MG63 (cell line): Measurements from ENCODE around the gene IFI27L1. TPM values are rescaled to one million over a fixed set of nuclear protein-coding genes. Genes with fewer than 3 reads are reported as not detected.

Experiments
- DNase-seq: peaks from one replicate; pipeline ENCODE4 v3.0.0-alpha.2; 2020
- H3K27me3 ChIP-seq: fragments of 250-450 bp; sonication (Bioruptor Pico); 2 replicates; pipeline ENCODE4 v1.5.1; 2020; ENCODE audit warnings: mild to moderate bottlenecking, moderate library complexity
- H3K36me3 ChIP-seq: fragments of 250-450 bp; sonication (Bioruptor Pico); 2 replicates; pipeline ENCODE4 v1.5.1; 2020; ENCODE audit warnings: mild to moderate bottlenecking, moderate library complexity
- H3K4me3 ChIP-seq: fragments of 250-450 bp; sonication (Bioruptor Pico); 2 replicates; pipeline ENCODE4 v1.5.1; 2020; ENCODE audit warnings: mild to moderate bottlenecking, moderate library complexity
- H3K9me3 ChIP-seq: fragments of 250-450 bp; sonication (Bioruptor Pico); 2 replicates; pipeline ENCODE4 v1.5.1; 2020; ENCODE audit warnings: mild to moderate bottlenecking, moderate library complexity
- total RNA-seq: library from RNA; depleted of rRNA; stranded (reverse); fragments of >200 nt; shearing (Covaris generic); gene quantifications from 2 replicates; pipeline ENCODE4 v1.2.3, GENCODE V29; 2014; ENCODE audit warnings: low replicate concordance; rRNA removed

IFI27L1 gene
- total RNA-seq, 1 experiment from 2014 or later, result 16.5 TPM

- Histone ChIP-seq H3K27me3 (no peaks in the 10 kb centered on the region), H3K36me3 (no peaks in the 10 kb centered on the region), H3K4me3 (no peak overlapping the region), H3K9me3 (no peaks in the 10 kb centered on the region)
- peak; percentile 25 for DNase-seq
Observed at GRCh38 chr14:94132285-94132887, 51.3 kb downstream of the IFI27L1 start.

- no peak for DNase-seq
- Histone ChIP-seq H3K9me3 (no peaks in the 10 kb centered on the region), H3K27me3 (no peaks in the 10 kb centered on the region), H3K36me3 (no peaks in the 10 kb centered on the region), H3K4me3 (no peak overlapping the region)
Observed at GRCh38 chr14:94135476-94135875, 54.4 kb downstream of the IFI27L1 start.

GRCh38 chr14:94136575-94137331 is 55.6 kb downstream of the IFI27L1 start:
- H3K9me3 ChIP-seq, result no peaks in the 10 kb centered on the region
- peak; percentile 66 for DNase-seq
- no peaks in the 10 kb centered on the region for H3K36me3 ChIP-seq
- no peak overlapping the region for H3K4me3 ChIP-seq
- no peaks in the 10 kb centered on the region for H3K27me3 ChIP-seq

- no peaks in the 10 kb centered on the region for H3K27me3 ChIP-seq
- no peak overlapping the region for H3K4me3 ChIP-seq
- DNase-seq, result no peak
- H3K9me3 ChIP-seq, result no peaks in the 10 kb centered on the region
- H3K36me3 ChIP-seq, result no peaks in the 10 kb centered on the region
Observed at GRCh38 chr14:94138251-94138650, 57.1 kb downstream of the IFI27L1 start.

- no peak for DNase-seq
- Histone ChIP-seq H3K4me3 (no peak overlapping the region), H3K27me3 (no peaks in the 10 kb centered on the region)
Observed at GRCh38 chr14:94139006-94139405, 57.9 kb downstream of the IFI27L1 start.

GRCh38 chr14:94139421-94139820 is 58.3 kb downstream of the IFI27L1 start:
- H3K27me3 ChIP-seq, result no peaks in the 10 kb centered on the region
- H3K9me3 ChIP-seq, result no peaks in the 10 kb centered on the region
- no peak overlapping the region for H3K4me3 ChIP-seq
- no peak for DNase-seq
- H3K36me3 ChIP-seq, result no peaks in the 10 kb centered on the region

More at GRCh38 chr14:94139006-94139405, 57.9 kb downstream of the IFI27L1 start:
- H3K36me3 ChIP-seq, result no peaks in the 10 kb centered on the region
- no peaks in the 10 kb centered on the region for H3K9me3 ChIP-seq

- H3K27me3 ChIP-seq, result no peaks in the 10 kb centered on the region
Observed at GRCh38 chr14:94142247-94142646, 61.1 kb downstream of the IFI27L1 start.

GRCh38 chr14:94142836-94143235 is 61.7 kb downstream of the IFI27L1 start:
- Histone ChIP-seq H3K27me3 (no peaks in the 10 kb centered on the region), H3K4me3 (no peak overlapping the region), H3K36me3 (no peaks in the 10 kb centered on the region), H3K9me3 (no peaks in the 10 kb centered on the region)
- no peak for DNase-seq

More at GRCh38 chr14:94142247-94142646, 61.1 kb downstream of the IFI27L1 start:
- no peak for DNase-seq
- H3K36me3 ChIP-seq, result no peaks in the 10 kb centered on the region
- H3K4me3 ChIP-seq, result no peak overlapping the region
- H3K9me3 ChIP-seq, result no peaks in the 10 kb centered on the region

- H3K36me3 ChIP-seq, result no peaks in the 10 kb centered on the region
- no peak overlapping the region for H3K4me3 ChIP-seq
- DNase-seq, result no peak
- H3K27me3 ChIP-seq, result no peaks in the 10 kb centered on the region
- no peaks in the 10 kb centered on the region for H3K9me3 ChIP-seq
Observed at GRCh38 chr14:94143239-94143638, 62.1 kb downstream of the IFI27L1 start.

GRCh38 chr14:94143711-94144110 is 62.6 kb downstream of the IFI27L1 start:
- no peak for DNase-seq
- Histone ChIP-seq H3K36me3 (no peaks in the 10 kb centered on the region), H3K9me3 (no peaks in the 10 kb centered on the region), H3K27me3 (no peaks in the 10 kb centered on the region), H3K4me3 (no peak overlapping the region)

GRCh38 chr14:94144765-94145164 is 63.7 kb downstream of the IFI27L1 start:
- H3K27me3 ChIP-seq, result no peaks in the 10 kb centered on the region
- H3K9me3 ChIP-seq, result no peaks in the 10 kb centered on the region
- DNase-seq, result no peak
- H3K36me3 ChIP-seq, result no peaks in the 10 kb centered on the region
- no peak overlapping the region for H3K4me3 ChIP-seq

- DNase-seq, result no peak
- Histone ChIP-seq H3K27me3 (no peaks in the 10 kb centered on the region), H3K4me3 (no peak overlapping the region), H3K9me3 (no peaks in the 10 kb centered on the region), H3K36me3 (no peaks in the 10 kb centered on the region)
Observed at GRCh38 chr14:94145902-94146527, 64.9 kb downstream of the IFI27L1 start.

Other genes starting within 250 kb of the IFI27L1 start
- not detected in 2 replicates for gene FAM181A, start 154.0 kb upstream of the IFI27L1 start, total RNA-seq
- gene ASB2, start 104.7 kb upstream of the IFI27L1 start, total RNA-seq, result not detected in 2 replicates
- gene CCDC197, start 84.0 kb upstream of the IFI27L1 start, total RNA-seq, result not detected in 2 replicates
- 0.63 and 1.2 TPM in 2 replicates for gene OTUB2, start 55.0 kb upstream of the IFI27L1 start, total RNA-seq
- 83.6 and 92.6 TPM in 2 replicates for gene DDX24, start 108 bp upstream of the IFI27L1 start, total RNA-seq
- 57.0 and 109 TPM in 2 replicates for gene IFI27, start 29.4 kb downstream of the IFI27L1 start, total RNA-seq
- gene IFI27L2, start 48.3 kb downstream of the IFI27L1 start, total RNA-seq, result 21.0 and 62.6 TPM in 2 replicates
- 0.23 TPM in 1 of 2 replicates, not detected in the other for gene PPP4R4, start 93.0 kb downstream of the IFI27L1 start, total RNA-seq
- not detected in 2 replicates for gene SERPINA10, start 212.0 kb downstream of the IFI27L1 start, total RNA-seq
- gene SERPINA6, start 242.0 kb downstream of the IFI27L1 start, total RNA-seq, result not detected in 2 replicates